Keratinocyte (primary cell): Measurements from ENCODE around the gene CCDC71L. TPM values are rescaled to one million over a fixed set of nuclear protein-coding genes. Genes with fewer than 3 reads are reported as not detected.

ENCODE experiments used
- DNase-seq: peaks from one replicate; pipeline ENCODE4 v3.0.0-alpha.2; 2011; ENCODE audit warnings: low read depth, missing footprints, low spot score
- FAIRE-seq: peaks from 2 replicates; lab custom pipeline; 2011; peaks lifted over from hg19 to GRCh38; lab: Jason Lieb, UNC
- H2AFZ ChIP-seq: 2 replicates; pipeline ENCODE4 v1.6.0; 2012; ENCODE audit warnings: low read length, control low read depth, inconsistent platforms; ENCODE audit not compliant: control insufficient read depth
- H3K27ac ChIP-seq: 2 replicates; pipeline ENCODE4 v1.5.1; 2011; ENCODE audit warnings: low read length; ENCODE audit not compliant: control insufficient read depth, insufficient read depth
- H3K27me3 ChIP-seq: 3 replicates; pipeline ENCODE4 v1.6.0; 2011; ENCODE audit warnings: low read length; ENCODE audit not compliant: control insufficient read depth, insufficient read depth; ENCODE audit errors: extremely low read depth
- H3K36me3 ChIP-seq, 2 experiments: 2 replicates in 1 of 2; 3 replicates in 1 of 2; pipeline ENCODE4 v1.5.1; 2011; ENCODE audit warnings: low read length in 2 of 2, mild to moderate bottlenecking in 1 of 2; ENCODE audit not compliant: control insufficient read depth in 2 of 2, insufficient read depth in 2 of 2; ENCODE audit errors: extremely low read depth in 1 of 2
- H3K4me1 ChIP-seq: 3 replicates; pipeline ENCODE4 v1.5.1; 2011; ENCODE audit warnings: low read length; ENCODE audit not compliant: control insufficient read depth, insufficient read depth; ENCODE audit errors: extremely low read depth
- H3K4me2 ChIP-seq: 3 replicates; pipeline ENCODE4 v1.6.0; 2011; ENCODE audit warnings: low read depth, low read length; ENCODE audit not compliant: control insufficient read depth, insufficient read depth; ENCODE audit errors: extremely low read depth
- H3K4me3 ChIP-seq, 3 experiments: fragments of 200-600 bp in 1 of 3; sonication (generic) in 1 of 3; 2 replicates in 2 of 3; 3 replicates in 1 of 3; pipeline ENCODE4 v1.5.1; 2011 to 2016; ENCODE audit warnings: low read length in 3 of 3, mild to moderate bottlenecking in 3 of 3, control low read depth in 2 of 3, inconsistent platforms in 1 of 3, low read depth in 1 of 3, mixed read lengths in 1 of 3, mixed run types in 1 of 3, moderate library complexity in 1 of 3; ENCODE audit not compliant: control insufficient read depth in 2 of 3, insufficient read depth in 2 of 3; ENCODE audit errors: extremely low read depth in 1 of 3
- H3K79me2 ChIP-seq: 2 replicates; pipeline ENCODE4 v1.6.0; 2012; ENCODE audit warnings: low read length; ENCODE audit not compliant: control insufficient read depth, insufficient read depth
- H3K9ac ChIP-seq: 3 replicates; pipeline ENCODE4 v1.6.0; 2011; ENCODE audit warnings: low read length; ENCODE audit not compliant: control insufficient read depth, insufficient read depth; ENCODE audit errors: extremely low read depth
- H3K9me1 ChIP-seq: 3 replicates; pipeline ENCODE4 v1.6.0; 2011; ENCODE audit warnings: low read length; ENCODE audit not compliant: control insufficient read depth, insufficient read depth; ENCODE audit errors: extremely low read depth
- H3K9me3 ChIP-seq: 2 replicates; pipeline ENCODE4 v1.5.1; 2012; ENCODE audit warnings: low read depth, low read length; ENCODE audit not compliant: control insufficient read depth
- H4K20me1 ChIP-seq: 3 replicates; pipeline ENCODE4 v1.6.0; 2011; ENCODE audit warnings: low read length; ENCODE audit not compliant: control insufficient read depth, insufficient read depth; ENCODE audit errors: extremely low read depth
- CTCF ChIP-seq, 3 experiments: IDR thresholded peaks in 1 of 3; conservative IDR thresholded peaks in 1 of 3; optimal IDR thresholded peaks in 1 of 3; 2 replicates in 2 of 3; 3 replicates in 1 of 3; pipeline versions ENCODE3 to v1.5.1; 2011; ENCODE audit warnings: low read length in 3 of 3, mild to moderate bottlenecking in 3 of 3, moderate library complexity in 2 of 3, control low read depth in 1 of 3, inconsistent platforms in 1 of 3; ENCODE audit not compliant: insufficient read depth in 2 of 3; ENCODE audit errors: extremely low read depth in 1 of 3
- EZH2 ChIP-seq: IDR thresholded peaks from one replicate; pipeline ENCODE4 v1.6.1; 2012; ENCODE audit warnings: inconsistent platforms, mild to moderate bottlenecking, low read length, moderate library complexity
- dilution Hi-C: fragments of 300-500 bp; cut with MboI; formaldehyde crosslinking; loops from one replicate; pipeline ENCODE4 v1.7.0; 2020; ENCODE audit warnings: low sequenced_read_pairs; ENCODE audit not compliant: extremely low pct_ligation_motif_present
- polyA plus RNA-seq, 5 experiments: library from polyadenylated mRNA; depleted of rRNA in 3 of 5; stranded (reverse) in 3 of 5; stranded (forward) in 1 of 5; unstranded in 1 of 5; fragments of >200 nt; gene quantifications; 1 replicate in 1 of 5; 2 replicates in 3 of 5; 3 replicates in 1 of 5; pipeline versions ENCODE4 v1.2.1 to v1.2.3, GENCODE V29; 2011 to 2012; ENCODE audit warnings: missing spikeins in 2 of 5, low read depth in 1 of 5, low replicate concordance in 1 of 5

The CCDC71L gene
- polyA plus RNA-seq, 1 donor (not counting 4 experiments of a cell fraction or from before 2014, with no cell fraction given) = 10.6 TPM

- Histone ChIP-seq H3K4me3 (no peak overlapping the region), H3K36me3 (no peaks in the 10 kb centered on the region), H3K27ac (no peak overlapping the region), H3K79me2 (no peaks in the 10 kb centered on the region), H3K4me2 (no peak overlapping the region), H3K9me1 (no peaks in the 10 kb centered on the region), H3K4me1 (no peaks in the 10 kb centered on the region), H3K9me3 (no peaks in the 10 kb centered on the region), H3K9ac (no peak overlapping the region), H2AFZ (no peak overlapping the region), H3K27me3 (peaks cover 2% of the 10 kb centered on the region), H4K20me1 (no peaks in the 10 kb centered on the region)
- DNase-seq (no peak), FAIRE-seq (no peak)
- TF ChIP-seq EZH2 (no peak), CTCF (optimal IDR thresholded peaks at IDR 0.05 in 1 of 3, IDR thresholded peaks at IDR 0.05 in 1 of 3, conservative IDR thresholded peaks at IDR 0.05 in 1 of 3; ENCODE audit: extremely low read depth in 1 of 3, insufficient read depth in 2 of 3, low read length in 3 of 3) (no peak)
- dilution Hi-C loops = no loop called here
Observed at GRCh38 chr7:106652909-106653308, 8.0 kb downstream of the CCDC71L start.

GRCh38 chr7:106652092-106652491, 8.9 kb downstream of the CCDC71L start:
- Histone ChIP-seq H3K9me3 (no peaks in the 10 kb centered on the region), H3K9me1 (no peaks in the 10 kb centered on the region), H3K27ac (no peak overlapping the region), H3K9ac (no peak overlapping the region), H4K20me1 (no peaks in the 10 kb centered on the region), H3K4me3 (no peak overlapping the region), H3K27me3 (peaks cover 2% of the 10 kb centered on the region), H3K36me3 (no peaks in the 10 kb centered on the region), H2AFZ (no peak overlapping the region), H3K79me2 (no peaks in the 10 kb centered on the region), H3K4me2 (no peak overlapping the region), H3K4me1 (no peaks in the 10 kb centered on the region)
- TF ChIP-seq EZH2 (no peak), CTCF (optimal IDR thresholded peaks at IDR 0.05 in 1 of 3, IDR thresholded peaks at IDR 0.05 in 1 of 3, conservative IDR thresholded peaks at IDR 0.05 in 1 of 3; ENCODE audit: extremely low read depth in 1 of 3, insufficient read depth in 2 of 3, low read length in 3 of 3) (no peak)
- dilution Hi-C loops = no loop called here
- no peak for FAIRE-seq
- no peak for DNase-seq
